ENCODE results near the gene KBTBD4.

The KBTBD4 gene

GRCh38 chr11:47599902-47600301 is 21.1 kb upstream of the KBTBD4 start:
- POLR2A ChIA-PET, result no interaction called here
- 98% methylated on average over 4 of the region's 4 CpGs for WGBS (ENCODE audit: insufficient coverage)
- H3K36me3 ChIP-seq (ENCODE audit: control insufficient read depth in 4 of 4, insufficient read depth in 4 of 4, low read length in 3 of 4), result no peaks in the 10 kb centered on the region
- no peaks in the 10 kb centered on the region for H3K27me3 ChIP-seq (replicated peaks in 2 of 5; ENCODE audit: control insufficient read depth in 4 of 5, insufficient read depth in 5 of 5, low read length in 4 of 5)
- H3K9me3 ChIP-seq (ENCODE audit: control extremely low read depth in 1 of 5, control insufficient read depth in 4 of 5, insufficient read depth in 2 of 5, low read depth in 1 of 5, low read length in 4 of 5), result no peaks in the 10 kb centered on the region
- no peak overlapping the region for H3K27ac ChIP-seq (ENCODE audit: insufficient read depth in 1 of 2, low read depth in 1 of 2, low read length in 2 of 2, poor library complexity in 1 of 2, severe bottlenecking in 2 of 2)
- peaks cover 0 to 4% (median 1%) of the 10 kb centered on the region in 4 experiments for H3K4me1 ChIP-seq (ENCODE audit: control extremely low read depth in 1 of 4, control insufficient read depth in 4 of 4, insufficient read depth in 4 of 4, low read length in 3 of 4)
- DNase-seq, result no peak
- no peak overlapping the region for H3K4me3 ChIP-seq (ENCODE audit: control insufficient read depth in 1 of 7, extremely low read depth in 1 of 7, insufficient read depth in 4 of 7, low read depth in 2 of 7, low read length in 6 of 7)
- CTCF ChIA-PET, result interaction anchor here (1.1 kb wide), 1 partner anchor 13 kb away, joined by 4 read pairs; no protein-coding TSS in a partner anchor

GRCh38 chr11:47595967-47596366 is 17.2 kb upstream of the KBTBD4 start:
- H3K4me1 ChIP-seq (ENCODE audit: control extremely low read depth in 1 of 4, control insufficient read depth in 4 of 4, insufficient read depth in 4 of 4, low read length in 3 of 4), result peaks cover 8 to 40% (median 37%) of the 10 kb centered on the region in 4 experiments
- H3K9me3 ChIP-seq (ENCODE audit: control extremely low read depth in 1 of 5, control insufficient read depth in 4 of 5, insufficient read depth in 2 of 5, low read depth in 1 of 5, low read length in 4 of 5), result no peaks in the 10 kb centered on the region
- 100% methylated on average over 1 of the region's 1 CpG for WGBS (ENCODE audit: insufficient coverage)
- H3K27me3 ChIP-seq (replicated peaks in 2 of 5; ENCODE audit: control insufficient read depth in 4 of 5, insufficient read depth in 5 of 5, low read length in 4 of 5), result no peaks in the 10 kb centered on the region
- CTCF ChIA-PET, result interaction anchor here (0.9 to 1.2 kb wide), 2 partner anchors 24 to 366 kb away, joined by 3 read pairs; no protein-coding TSS in a partner anchor
- DNase-seq, result no peak
- H3K27ac ChIP-seq (ENCODE audit: insufficient read depth in 1 of 2, low read depth in 1 of 2, low read length in 2 of 2, poor library complexity in 1 of 2, severe bottlenecking in 2 of 2), result no peak overlapping the region
- H3K36me3 ChIP-seq (ENCODE audit: control insufficient read depth in 4 of 4, insufficient read depth in 4 of 4, low read length in 3 of 4), result no peaks in the 10 kb centered on the region
- POLR2A ChIA-PET, result interaction anchor here (0.6 kb wide), 1 partner anchor 170 kb away, joined by 3 read pairs; no protein-coding TSS in a partner anchor
- H3K4me3 ChIP-seq (ENCODE audit: control insufficient read depth in 1 of 7, extremely low read depth in 1 of 7, insufficient read depth in 4 of 7, low read depth in 2 of 7, low read length in 6 of 7), result no peak overlapping the region

- no peak for DNase-seq
- H3K4me3 ChIP-seq (ENCODE audit: control insufficient read depth in 1 of 7, extremely low read depth in 1 of 7, insufficient read depth in 4 of 7, low read depth in 2 of 7, low read length in 6 of 7), result no peak overlapping the region
- peaks cover 8 to 48% (median 46%) of the 10 kb centered on the region in 4 experiments for H3K4me1 ChIP-seq (ENCODE audit: control extremely low read depth in 1 of 4, control insufficient read depth in 4 of 4, insufficient read depth in 4 of 4, low read length in 3 of 4)
- no peak overlapping the region for H3K27ac ChIP-seq (ENCODE audit: insufficient read depth in 1 of 2, low read depth in 1 of 2, low read length in 2 of 2, poor library complexity in 1 of 2, severe bottlenecking in 2 of 2)
- peaks cover 0 to 3% (median under 1%) of the 10 kb centered on the region in 4 experiments for H3K36me3 ChIP-seq (ENCODE audit: control insufficient read depth in 4 of 4, insufficient read depth in 4 of 4, low read length in 3 of 4)
- H3K9me3 ChIP-seq (ENCODE audit: control extremely low read depth in 1 of 5, control insufficient read depth in 4 of 5, insufficient read depth in 2 of 5, low read depth in 1 of 5, low read length in 4 of 5), result no peaks in the 10 kb centered on the region
- ChIA-PET POLR2A (no interaction called here), CTCF (interaction anchor here (0.9 to 1.6 kb wide), 3 partner anchors 22 to 365 kb away, joined by 3 to 10 read pairs (median 4); no protein-coding TSS in a partner anchor)
- 94% methylated on average over 6 of the region's 7 CpGs for WGBS (ENCODE audit: insufficient coverage)
- H3K27me3 ChIP-seq (replicated peaks in 2 of 5; ENCODE audit: control insufficient read depth in 4 of 5, insufficient read depth in 5 of 5, low read length in 4 of 5), result no peaks in the 10 kb centered on the region
Measured at GRCh38 chr11:47595029-47595428, 16.3 kb upstream of the KBTBD4 start.

- peaks cover 8 to 54% (median 54%) of the 10 kb centered on the region in 4 experiments for H3K4me1 ChIP-seq (ENCODE audit: control extremely low read depth in 1 of 4, control insufficient read depth in 4 of 4, insufficient read depth in 4 of 4, low read length in 3 of 4)
- POLR2A ChIA-PET, result interaction anchor here (0.6 kb wide), 2 partner anchors 33 to 88 kb away, joined by 3 to 5 read pairs; no protein-coding TSS in a partner anchor
- 5% methylated on average over 41 of the region's 48 CpGs for WGBS (ENCODE audit: insufficient coverage)
Measured at GRCh38 chr11:47593934-47594855, 15.4 kb upstream of the KBTBD4 start, which contains the start of gene C1QTNF4. Gene C1QTNF4, minus strand, starts transcription at chr11:47594411. Its CDS starts 3,601 bp downstream, at chr11:47590810.

GRCh38 chr11:47593492-47593933 is 14.7 kb upstream of the KBTBD4 start:
- POLR2A ChIA-PET, result interaction anchor here (0.6 kb wide), 2 partner anchors 34 to 87 kb away, joined by 3 to 5 read pairs; no protein-coding TSS in a partner anchor
- Histone ChIP-seq H3K4me3 (ENCODE audit: control insufficient read depth in 1 of 7, extremely low read depth in 1 of 7, insufficient read depth in 4 of 7, low read depth in 2 of 7, low read length in 6 of 7) (peak overlapping the region; percentile 53 to 88 (median 74)), H3K9me3 (ENCODE audit: control extremely low read depth in 1 of 5, control insufficient read depth in 4 of 5, insufficient read depth in 2 of 5, low read depth in 1 of 5, low read length in 4 of 5) (no peaks in the 10 kb centered on the region), H3K36me3 (ENCODE audit: control insufficient read depth in 4 of 4, insufficient read depth in 4 of 4, low read length in 3 of 4) (peaks cover 0 to 18% (median 8%) of the 10 kb centered on the region in 4 experiments), H3K4me1 (ENCODE audit: control extremely low read depth in 1 of 4, control insufficient read depth in 4 of 4, insufficient read depth in 4 of 4, low read length in 3 of 4) (peaks cover 8 to 61% (median 60%) of the 10 kb centered on the region in 4 experiments), H3K27me3 (replicated peaks in 2 of 5; ENCODE audit: control insufficient read depth in 4 of 5, insufficient read depth in 5 of 5, low read length in 4 of 5) (no peaks in the 10 kb centered on the region), H3K27ac (ENCODE audit: insufficient read depth in 1 of 2, low read depth in 1 of 2, low read length in 2 of 2, poor library complexity in 1 of 2, severe bottlenecking in 2 of 2) (peak overlapping the region in 1 of 2 experiments; percentile 43)
- 3% methylated on average over 4 of the region's 6 CpGs for WGBS (ENCODE audit: insufficient coverage)
- CTCF ChIA-PET, result interaction anchor here (0.6 to 2.3 kb wide), 3 partner anchors 14 to 77 kb away, joined by 3 to 12 read pairs (median 4); partner anchors contain the start of gene CELF1
- no peak for DNase-seq

More at GRCh38 chr11:47593934-47594855, 15.4 kb upstream of the KBTBD4 start, which contains the start of gene C1QTNF4:
- Histone ChIP-seq H3K9me3 (ENCODE audit: control extremely low read depth in 1 of 5, control insufficient read depth in 4 of 5, insufficient read depth in 2 of 5, low read depth in 1 of 5, low read length in 4 of 5) (no peaks in the 10 kb centered on the region), H3K36me3 (ENCODE audit: control insufficient read depth in 4 of 4, insufficient read depth in 4 of 4, low read length in 3 of 4) (peaks cover 0 to 12% (median 5%) of the 10 kb centered on the region in 4 experiments), H3K27me3 (replicated peaks in 2 of 5; ENCODE audit: control insufficient read depth in 4 of 5, insufficient read depth in 5 of 5, low read length in 4 of 5) (no peaks in the 10 kb centered on the region), H3K4me3 (ENCODE audit: control insufficient read depth in 1 of 7, extremely low read depth in 1 of 7, insufficient read depth in 4 of 7, low read depth in 2 of 7, low read length in 6 of 7) (peak within 1 kb of the TSS; percentile 53 to 88 (median 74)), H3K27ac (ENCODE audit: insufficient read depth in 1 of 2, low read depth in 1 of 2, low read length in 2 of 2, poor library complexity in 1 of 2, severe bottlenecking in 2 of 2) (peak within 1 kb of the TSS in 1 of 2 experiments; percentile 43)
- CTCF ChIA-PET, result interaction anchor here (1.2 to 1.6 kb wide), 2 partner anchors 23 to 103 kb away, joined by 4 to 10 read pairs; no protein-coding TSS in a partner anchor
- peak in 1 of 3 donors; percentile 49 for DNase-seq

GRCh38 chr11:47592970-47593369 is 14.2 kb upstream of the KBTBD4 start:
- Histone ChIP-seq H3K36me3 (ENCODE audit: control insufficient read depth in 4 of 4, insufficient read depth in 4 of 4, low read length in 3 of 4) (peaks cover 0 to 22% (median 9%) of the 10 kb centered on the region in 4 experiments), H3K4me1 (ENCODE audit: control extremely low read depth in 1 of 4, control insufficient read depth in 4 of 4, insufficient read depth in 4 of 4, low read length in 3 of 4) (peaks cover 8 to 66% (median 65%) of the 10 kb centered on the region in 4 experiments), H3K9me3 (ENCODE audit: control extremely low read depth in 1 of 5, control insufficient read depth in 4 of 5, insufficient read depth in 2 of 5, low read depth in 1 of 5, low read length in 4 of 5) (no peaks in the 10 kb centered on the region), H3K4me3 (ENCODE audit: control insufficient read depth in 1 of 7, extremely low read depth in 1 of 7, insufficient read depth in 4 of 7, low read depth in 2 of 7, low read length in 6 of 7) (peak overlapping the region in 6 of 7 experiments; percentile 65 to 88 (median 74)), H3K27me3 (replicated peaks in 2 of 5; ENCODE audit: control insufficient read depth in 4 of 5, insufficient read depth in 5 of 5, low read length in 4 of 5) (no peaks in the 10 kb centered on the region), H3K27ac (ENCODE audit: insufficient read depth in 1 of 2, low read depth in 1 of 2, low read length in 2 of 2, poor library complexity in 1 of 2, severe bottlenecking in 2 of 2) (no peak overlapping the region)
- ChIA-PET CTCF (interaction anchor here (0.6 to 2.3 kb wide), 6 partner anchors 13 to 140 kb away, joined by 3 to 12 read pairs (median 4); partner anchors contain the start of gene CELF1), POLR2A (no interaction called here)
- WGBS (ENCODE audit: insufficient coverage), result 79% methylated on average over 2 of the region's 2 CpGs
- no peak for DNase-seq

All from common myeloid progenitor, CD34-positive (primary cell).